ENCODE measurements around the gene OGDHL.

GRCh38 chr10:49735848-49736563 lies 26.1 kb downstream of the OGDHL start:
- TF ChIP-seq CTCF (IDR thresholded peaks at IDR 0.05; ENCODE audit: poor library complexity, severe bottlenecking): no peak
- TF ChIP-seq RAD21 (conservative IDR thresholded peaks at IDR 0.05): no peak
- TF ChIP-seq EP300 (conservative IDR thresholded peaks at IDR 0.05; ENCODE audit: poor library complexity, severe bottlenecking): no peak

Measured in neural cell (in vitro differentiated cells).